H9 (cell line): Measurements from ENCODE around the gene VMA21. TPM values are rescaled to one million over a fixed set of nuclear protein-coding genes. Genes with fewer than 3 reads are reported as not detected.

Experiments
- DNase-seq: peaks from one replicate; pipeline ENCODE4 v3.0.0-alpha.2; 2017
- H2AFZ ChIP-seq: one replicate; pipeline ENCODE4 v1.6.1; 2013; ENCODE audit warnings: mild to moderate bottlenecking, low read length, control low read depth, moderate library complexity
- H2AK5ac ChIP-seq: 2 replicates; pipeline ENCODE4 v1.6.1; 2013; ENCODE audit warnings: low read length, control low read depth, mixed read lengths; ENCODE audit not compliant: insufficient read length
- H2BK120ac ChIP-seq: one replicate; pipeline ENCODE4 v1.6.1; 2013; ENCODE audit warnings: low read depth, mild to moderate bottlenecking, low read length, control low read depth, inconsistent platforms; ENCODE audit not compliant: poor library complexity, severe bottlenecking
- H2BK12ac ChIP-seq: 2 replicates; pipeline ENCODE4 v1.6.1; 2013; ENCODE audit warnings: low read length, control low read depth, mixed read lengths, low read depth; ENCODE audit not compliant: insufficient read length
- H2BK15ac ChIP-seq: 2 replicates; pipeline ENCODE4 v1.6.1; 2013; ENCODE audit warnings: low read depth, low read length, control low read depth
- H2BK20ac ChIP-seq: one replicate; pipeline ENCODE4 v1.6.1; 2013; ENCODE audit warnings: low read depth, mild to moderate bottlenecking, low read length, control low read depth, inconsistent platforms; ENCODE audit not compliant: poor library complexity, severe bottlenecking
- H2BK5ac ChIP-seq: 2 replicates; pipeline ENCODE4 v1.6.1; 2013; ENCODE audit warnings: low read length, control low read depth, mixed read lengths; ENCODE audit not compliant: insufficient read length
- H3K14ac ChIP-seq: 2 replicates; pipeline ENCODE4 v1.6.1; 2013; ENCODE audit warnings: low read length, control low read depth; ENCODE audit not compliant: insufficient read depth
- H3K18ac ChIP-seq: 2 replicates; pipeline ENCODE4 v1.6.1; 2013; ENCODE audit warnings: low read depth, mild to moderate bottlenecking, mixed read lengths, low read length, control low read depth; ENCODE audit not compliant: insufficient read length
- H3K23ac ChIP-seq: 2 replicates; pipeline ENCODE4 v1.6.1; 2013; ENCODE audit warnings: low read length, control low read depth, mixed read lengths, low read depth; ENCODE audit not compliant: insufficient read length
- H3K23me2 ChIP-seq: 2 replicates; pipeline ENCODE4 v1.6.1; 2013; ENCODE audit warnings: low read depth, mild to moderate bottlenecking, mixed read lengths, low read length, control low read depth; ENCODE audit not compliant: insufficient read length, poor library complexity, severe bottlenecking
- H3K27ac ChIP-seq: 2 replicates; pipeline ENCODE4 v1.5.1; 2013; ENCODE audit warnings: low read length, control low read depth, mixed read lengths, low read depth; ENCODE audit not compliant: insufficient read length
- H3K27me3 ChIP-seq: 2 replicates; pipeline ENCODE4 v1.6.1; 2013; ENCODE audit warnings: low read length, control low read depth, inconsistent platforms; ENCODE audit not compliant: insufficient read depth
- H3K4ac ChIP-seq: 2 replicates; pipeline ENCODE4 v1.6.1; 2013; ENCODE audit warnings: low read depth, mild to moderate bottlenecking, control low read depth, inconsistent platforms, low read length, moderate library complexity
- H3K4me1 ChIP-seq: 2 replicates; pipeline ENCODE4 v1.6.1; 2013; ENCODE audit warnings: low read length, control low read depth, inconsistent platforms; ENCODE audit not compliant: insufficient read depth
- H3K4me2 ChIP-seq: 2 replicates; pipeline ENCODE4 v1.6.1; 2013; ENCODE audit warnings: low read length, control low read depth, mixed read lengths; ENCODE audit not compliant: insufficient read length, insufficient read depth
- H3K56ac ChIP-seq: 2 replicates; pipeline ENCODE4 v1.6.1; 2013; ENCODE audit warnings: low read depth, mild to moderate bottlenecking, mixed read lengths, low read length, control low read depth; ENCODE audit not compliant: insufficient read length
- H3K79me1 ChIP-seq: 2 replicates; pipeline ENCODE4 v1.6.1; 2013; ENCODE audit warnings: low read depth, mild to moderate bottlenecking, moderate library complexity, low read length, control low read depth, inconsistent platforms; ENCODE audit not compliant: insufficient read depth, poor library complexity, severe bottlenecking
- H3K79me2 ChIP-seq: 2 replicates; pipeline ENCODE4 v1.6.1; 2013; ENCODE audit warnings: low read length, control low read depth, inconsistent platforms; ENCODE audit not compliant: insufficient read depth
- H3K9ac ChIP-seq: 2 replicates; pipeline ENCODE4 v1.6.1; 2013; ENCODE audit warnings: low read length, control low read depth, mixed read lengths; ENCODE audit not compliant: insufficient read length; ENCODE audit errors: extremely low read depth
- H3K9me3 ChIP-seq: one replicate; pipeline ENCODE4 v1.6.1; 2013; ENCODE audit warnings: low read depth, low read length, inconsistent platforms; ENCODE audit not compliant: control insufficient read depth
- H3T11ph ChIP-seq: one replicate; pipeline ENCODE4 v1.6.1; 2013; ENCODE audit warnings: mild to moderate bottlenecking, low read length, control low read depth, inconsistent platforms
- H4K20me1 ChIP-seq: one replicate; pipeline ENCODE4 v1.6.1; 2013; ENCODE audit not compliant: control insufficient read depth, insufficient read length, insufficient read depth
- H4K5ac ChIP-seq: 2 replicates; pipeline ENCODE4 v1.6.1; 2013; ENCODE audit warnings: low read depth, mild to moderate bottlenecking, mixed read lengths, low read length, control low read depth; ENCODE audit not compliant: insufficient read length
- H4K8ac ChIP-seq: replicated peaks from 2 replicates; pipeline ENCODE4 v1.6.1; 2013; ENCODE audit warnings: low read length, control low read depth, mixed read lengths, low read depth; ENCODE audit not compliant: insufficient read length
- H4K91ac ChIP-seq: 2 replicates; pipeline ENCODE4 v1.6.1; 2013; ENCODE audit warnings: low read depth, mild to moderate bottlenecking, moderate library complexity, mixed read lengths, low read length, control low read depth; ENCODE audit not compliant: insufficient read length
- H3K27ac Mint-ChIP-seq, 3 experiments: 2 replicates in 2 of 3; 3 replicates in 1 of 3; pipeline ENCODE4 v1.8.0; 2020 to 2021; ENCODE audit warnings: mixed read lengths in 3 of 3, mild to moderate bottlenecking in 1 of 3, moderate library complexity in 1 of 3
- H3K27me3 Mint-ChIP-seq: 2 replicates; pipeline ENCODE4 v1.8.0; 2021; ENCODE audit warnings: low read depth, mild to moderate bottlenecking, moderate library complexity, mixed read lengths
- H3K36me3 Mint-ChIP-seq, 3 experiments: 2 replicates in 2 of 3; 3 replicates in 1 of 3; pipeline ENCODE4 v1.8.0; 2020 to 2021; ENCODE audit warnings: low read depth in 3 of 3, mixed read lengths in 3 of 3; ENCODE audit not compliant: insufficient read depth in 1 of 3
- H3K4me1 Mint-ChIP-seq, 2 experiments: 2 replicates each; pipeline ENCODE4 v1.8.0; 2020; ENCODE audit warnings: mixed read lengths in 2 of 2
- H3K4me3 Mint-ChIP-seq, 2 experiments: 2 replicates in 1 of 2; 3 replicates in 1 of 2; pipeline ENCODE4 v1.8.0; 2020 to 2021; ENCODE audit warnings: mild to moderate bottlenecking in 2 of 2, mixed read lengths in 2 of 2, moderate library complexity in 1 of 2
- H3K9me3 Mint-ChIP-seq, 2 experiments: 2 replicates in 1 of 2; 3 replicates in 1 of 2; pipeline ENCODE4 v1.8.0; 2020; ENCODE audit warnings: mild to moderate bottlenecking in 2 of 2, mixed read lengths in 2 of 2, moderate library complexity in 1 of 2
- CTCF ChIP-seq: fragments of 200-600 bp; sonication (generic); conservative IDR thresholded peaks from 3 replicates; pipeline ENCODE4 v1.8.0; 2021; ENCODE audit warnings: antibody characterized with exemption, mild to moderate bottlenecking
- WGBS: extraction: QIAGEN DNeasy Blood & Tissue Kit; methylation state at CpG from one replicate; pipeline ENCODE4 v1.1.7; 2013; ENCODE audit warnings: missing lambda C conversion rate, low lambda C conversion rate, mixed read lengths; ENCODE audit not compliant: insufficient read length; ENCODE audit errors: extremely low coverage; 5-methylcytosine and 5-hydroxymethylcytosine counted together
- total RNA-seq: library from RNA; stranded (reverse); gene quantifications from 2 replicates; pipeline ENCODE4 v1.2.1, GENCODE V29; 2021

The VMA21 gene
- total RNA-seq, 1 experiment from 2014 or later = 50.3 TPM

- peaks cover 82 to 86% of the 10 kb centered on the region in 2 experiments for H3K9me3 Mint-ChIP-seq
- peaks cover 0 to 2% (median 2%) of the 10 kb centered on the region in 3 experiments; a peak in 2 of 7 replicates for H3K36me3 Mint-ChIP-seq
- Histone ChIP-seq H3K9me3 (peaks cover 54% of the 10 kb centered on the region), H3K79me1 (no peaks in the 10 kb centered on the region), H2BK120ac (no peak overlapping the region), H2AK5ac (no peak overlapping the region), H3K79me2 (no peaks in the 10 kb centered on the region), H2BK12ac (no peak overlapping the region), H3K56ac (no peak overlapping the region), H3K9ac (no peak overlapping the region), H4K8ac (no peak overlapping the region), H3K27me3 (no peaks in the 10 kb centered on the region), H2AFZ (no peak overlapping the region), H4K5ac (no peak overlapping the region), H3T11ph (no peak overlapping the region), H2BK15ac (no peak overlapping the region), H2BK5ac (no peak overlapping the region), H3K23me2 (no peaks in the 10 kb centered on the region), H3K4me1 (no peaks in the 10 kb centered on the region), H2BK20ac (no peak overlapping the region), H3K18ac (no peak overlapping the region), H3K14ac (no peak overlapping the region), H4K20me1 (no peaks in the 10 kb centered on the region), H3K4ac (no peak overlapping the region), H3K27ac (no peak overlapping the region), H4K91ac (no peak overlapping the region), H3K4me2 (no peak overlapping the region), H3K23ac (no peak overlapping the region)
- TF ChIP-seq CTCF = no peak
- WGBS = no CpG with 5 or more reads among the region's 3 CpGs
- peaks cover 0 to 4% of the 10 kb centered on the region in 2 experiments; a peak in 2 of 4 replicates for H3K4me1 Mint-ChIP-seq
- peak overlapping the region in 1 of 3 experiments; percentile 62; a peak in 1 of 7 replicates for H3K27ac Mint-ChIP-seq
- no peak overlapping the region for H3K4me3 Mint-ChIP-seq
- H3K27me3 Mint-ChIP-seq = peaks cover 13% of the 10 kb centered on the region
- no peak for DNase-seq
These were observed 10.1 kb upstream of the VMA21 start for GRCh38 chrX:151386838-151387459.
